Caco-2 (cell line): ENCODE data around the gene MTM1. TPM values are rescaled to one million over a fixed set of nuclear protein-coding genes. Genes with fewer than 3 reads are reported as not detected.

Experiments
- BruUV-seq: library from RNA; stranded (reverse); fragments of 400-500 nt; replicated peaks from 2 replicates; lab custom pipeline; 2021; lab: Mats Ljungman, UMichigan
- CTCF ChIA-PET: fragments of 300-600 bp; sonication (Branson Sonifier 250); formaldehyde crosslinking; loops from one replicate; lab custom pipeline; 2022; ENCODE audit warnings: antibody characterized with exemption; lab: Charles Lee
- POLR2A ChIA-PET: fragments of 300-600 bp; sonication (Branson Sonifier 250); formaldehyde crosslinking; loops from one replicate; lab custom pipeline; 2022; ENCODE audit warnings: antibody characterized with exemption; lab: Charles Lee
- DNase-seq, 2 experiments: peaks; one replicate each; pipeline versions ENCODE4 v3.0.0 to v3.0.0-alpha.2; 2020 to 2022
- H3K27me3 ChIP-seq: replicated peaks from 2 replicates; pipeline ENCODE4 v1.6.0; 2011; ENCODE audit warnings: low read length; ENCODE audit not compliant: control insufficient read depth, insufficient read depth
- H3K36me3 ChIP-seq: 2 replicates; pipeline ENCODE4 v1.5.1; 2011; ENCODE audit warnings: low read length; ENCODE audit not compliant: control insufficient read depth, insufficient read depth
- H3K4me1 ChIP-seq: fragments of 250-450 bp; sonication (Bioruptor Pico); 2 replicates; pipeline ENCODE4 v1.5.1; 2020; ENCODE audit warnings: mild to moderate bottlenecking
- H3K4me3 ChIP-seq: 2 replicates; pipeline ENCODE4 v1.5.1; 2011; ENCODE audit warnings: low read depth, mild to moderate bottlenecking, control low read depth, low read length
- H3K9me3 ChIP-seq: fragments of 250-450 bp; sonication (Bioruptor Pico); 2 replicates; pipeline ENCODE4 v1.5.1; 2020; ENCODE audit warnings: mild to moderate bottlenecking, moderate library complexity
- H3K27ac Mint-ChIP-seq: one replicate; pipeline ENCODE4 v1.8.0; 2022; ENCODE audit warnings: mixed read lengths; ENCODE audit not compliant: unreplicated experiment
- H3K27me3 Mint-ChIP-seq: one replicate; pipeline ENCODE4 v1.8.0; 2022; ENCODE audit warnings: mixed read lengths; ENCODE audit not compliant: insufficient read depth, unreplicated experiment
- H3K36me3 Mint-ChIP-seq: one replicate; pipeline ENCODE4 v1.8.0; 2022; ENCODE audit warnings: mild to moderate bottlenecking, mixed read lengths; ENCODE audit not compliant: insufficient read depth, unreplicated experiment
- H3K4me1 Mint-ChIP-seq: one replicate; pipeline ENCODE4 v1.8.0; 2022; ENCODE audit warnings: low read depth, mixed read lengths; ENCODE audit not compliant: unreplicated experiment
- H3K4me3 Mint-ChIP-seq: one replicate; pipeline ENCODE4 v1.8.0; 2022; ENCODE audit warnings: mild to moderate bottlenecking, moderate library complexity, mixed read lengths; ENCODE audit not compliant: unreplicated experiment
- H3K9me3 Mint-ChIP-seq: one replicate; pipeline ENCODE4 v1.8.0; 2022; ENCODE audit warnings: mixed read lengths; ENCODE audit not compliant: unreplicated experiment
- intact Hi-C: fragments of 100-400 bp; cut with micrococcal nuclease; formaldehyde crosslinking; loops from one replicate; pipeline ENCODE4 v1.10.0; 2022; ENCODE audit not compliant: unreplicated experiment
- total RNA-seq: library from RNA; stranded (reverse); gene quantifications from 2 replicates; pipeline ENCODE4 v1.2.3, GENCODE V29; 2022
- TF ChIP-seq, protein P1 (sequence below), 2 experiments: fragments of 200-600 bp in 1 of 2; IDR thresholded peaks; 1 replicate in 1 of 2; 2 replicates in 1 of 2; pipeline versions ENCODE4 v1.5.1 to v1.8.0; 2011 to 2022; ENCODE audit warnings: antibody characterized with exemption in 1 of 2, control low read depth in 1 of 2, inconsistent platforms in 1 of 2, low read depth in 1 of 2, low read length in 1 of 2, mild to moderate bottlenecking in 1 of 2, moderate library complexity in 1 of 2; ENCODE audit not compliant: insufficient read depth in 1 of 2, severe bottlenecking in 1 of 2, unreplicated experiment in 1 of 2

The MTM1 gene
- total RNA-seq, 1 experiment from 2014 or later: 9.7 TPM

DNA sequence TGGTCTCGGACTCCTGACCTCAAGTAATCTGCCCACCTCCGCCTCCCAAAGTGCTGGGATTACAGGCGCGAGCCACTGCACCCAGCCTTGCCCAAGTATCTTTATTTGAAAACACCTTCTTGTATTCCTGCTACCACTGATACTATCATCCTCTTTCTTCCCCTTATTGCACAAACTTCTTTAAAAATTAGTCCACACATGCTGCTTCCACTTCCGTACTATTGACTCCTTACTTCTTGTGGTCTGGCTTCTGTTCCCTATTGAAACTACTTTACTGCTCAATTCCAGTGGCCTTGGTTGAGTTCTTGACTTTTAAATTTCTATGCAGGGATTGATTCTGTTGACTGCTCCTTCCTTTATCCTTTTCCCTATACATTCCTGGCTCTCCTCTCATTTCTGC, 38.8 kb downstream of the MTM1 start:
- Mint-ChIP-seq H3K36me3 (peaks cover 1% of the 10 kb centered on the region), H3K27me3 (no peaks in the 10 kb centered on the region), H3K9me3 (no peaks in the 10 kb centered on the region), H3K4me1 (no peaks in the 10 kb centered on the region), H3K27ac (no peak overlapping the region), H3K4me3 (no peak overlapping the region)
- DNase-seq: no peak
- H3K9me3 ChIP-seq: no peaks in the 10 kb centered on the region
- no peaks in the 10 kb centered on the region for H3K4me1 ChIP-seq
- BruUV-seq: no TSS peak
- no peak overlapping the region for H3K4me3 ChIP-seq
- no peaks in the 10 kb centered on the region for H3K27me3 ChIP-seq
- POLR2A ChIA-PET: no interaction called here
- CTCF ChIA-PET: no interaction called here
- TF ChIP-seq, protein P1, sequence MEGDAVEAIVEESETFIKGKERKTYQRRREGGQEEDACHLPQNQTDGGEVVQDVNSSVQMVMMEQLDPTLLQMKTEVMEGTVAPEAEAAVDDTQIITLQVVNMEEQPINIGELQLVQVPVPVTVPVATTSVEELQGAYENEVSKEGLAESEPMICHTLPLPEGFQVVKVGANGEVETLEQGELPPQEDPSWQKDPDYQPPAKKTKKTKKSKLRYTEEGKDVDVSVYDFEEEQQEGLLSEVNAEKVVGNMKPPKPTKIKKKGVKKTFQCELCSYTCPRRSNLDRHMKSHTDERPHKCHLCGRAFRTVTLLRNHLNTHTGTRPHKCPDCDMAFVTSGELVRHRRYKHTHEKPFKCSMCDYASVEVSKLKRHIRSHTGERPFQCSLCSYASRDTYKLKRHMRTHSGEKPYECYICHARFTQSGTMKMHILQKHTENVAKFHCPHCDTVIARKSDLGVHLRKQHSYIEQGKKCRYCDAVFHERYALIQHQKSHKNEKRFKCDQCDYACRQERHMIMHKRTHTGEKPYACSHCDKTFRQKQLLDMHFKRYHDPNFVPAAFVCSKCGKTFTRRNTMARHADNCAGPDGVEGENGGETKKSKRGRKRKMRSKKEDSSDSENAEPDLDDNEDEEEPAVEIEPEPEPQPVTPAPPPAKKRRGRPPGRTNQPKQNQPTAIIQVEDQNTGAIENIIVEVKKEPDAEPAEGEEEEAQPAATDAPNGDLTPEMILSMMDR (IDR thresholded peaks at IDR 0.05; ENCODE audit: insufficient read depth in 1 of 2, low read depth in 1 of 2, low read length in 1 of 2, severe bottlenecking in 1 of 2, unreplicated experiment in 1 of 2): no peak
- intact Hi-C loops: no loop called here
- H3K36me3 ChIP-seq: no peaks in the 10 kb centered on the region

GRCh38 chrX:150610043-150610442, 41.6 kb downstream of the MTM1 start:
- no peaks in the 10 kb centered on the region for H3K27me3 Mint-ChIP-seq

DNA sequence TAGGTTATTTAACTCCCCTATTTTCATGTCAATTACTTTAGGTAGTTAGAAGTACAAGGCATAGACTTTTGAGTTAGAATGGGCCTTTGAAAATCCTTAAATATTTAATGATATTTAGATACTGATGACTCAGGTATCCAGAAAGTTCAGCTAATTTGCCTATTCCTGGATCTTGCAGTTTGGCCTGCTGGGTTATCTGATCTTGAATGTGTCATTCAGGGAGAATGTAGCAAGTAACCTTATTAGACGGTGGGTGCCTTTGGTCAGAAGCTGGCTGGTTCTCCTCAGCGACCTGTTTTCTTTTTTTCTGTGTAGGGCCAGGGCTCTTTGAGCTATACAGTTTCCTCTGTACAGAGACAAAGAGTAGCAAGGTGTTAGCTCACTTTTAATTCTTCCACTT, 42.0 kb downstream of the MTM1 start:
- peaks cover 4% of the 10 kb centered on the region for H3K36me3 Mint-ChIP-seq
- DNase-seq: no peak
- intact Hi-C loops: no loop called here
- ChIA-PET POLR2A (no interaction called here), CTCF (interaction anchor here (0.5 kb wide), 1 partner anchor 86 kb away, joined by 4 read pairs; no protein-coding TSS in a partner anchor)
- no peaks in the 10 kb centered on the region for H3K9me3 Mint-ChIP-seq
- Histone ChIP-seq H3K4me1 (no peaks in the 10 kb centered on the region), H3K27me3 (no peaks in the 10 kb centered on the region), H3K4me3 (no peak overlapping the region), H3K9me3 (no peaks in the 10 kb centered on the region), H3K36me3 (no peaks in the 10 kb centered on the region)
- no TSS peak for BruUV-seq
- TF ChIP-seq, protein P1 (IDR thresholded peaks at IDR 0.05; ENCODE audit: insufficient read depth in 1 of 2, low read depth in 1 of 2, low read length in 1 of 2, severe bottlenecking in 1 of 2, unreplicated experiment in 1 of 2): no peak
- no peak overlapping the region for H3K4me3 Mint-ChIP-seq
- H3K27ac Mint-ChIP-seq: no peak overlapping the region
- H3K4me1 Mint-ChIP-seq: no peaks in the 10 kb centered on the region
- no peaks in the 10 kb centered on the region for H3K27me3 Mint-ChIP-seq

More at GRCh38 chrX:150610043-150610442, 41.6 kb downstream of the MTM1 start:
- Mint-ChIP-seq H3K36me3 (peaks cover 4% of the 10 kb centered on the region), H3K27ac (no peak overlapping the region), H3K4me1 (no peaks in the 10 kb centered on the region), H3K9me3 (no peaks in the 10 kb centered on the region), H3K4me3 (no peak overlapping the region)
- DNase-seq: no peak
- no peak overlapping the region for H3K4me3 ChIP-seq
- H3K27me3 ChIP-seq: no peaks in the 10 kb centered on the region
- no peaks in the 10 kb centered on the region for H3K36me3 ChIP-seq
- TF ChIP-seq, protein P1 (IDR thresholded peaks at IDR 0.05; ENCODE audit: insufficient read depth in 1 of 2, low read depth in 1 of 2, low read length in 1 of 2, severe bottlenecking in 1 of 2, unreplicated experiment in 1 of 2): no peak
- ChIA-PET POLR2A (no interaction called here), CTCF (interaction anchor here (0.5 kb wide), 1 partner anchor 86 kb away, joined by 4 read pairs; no protein-coding TSS in a partner anchor)
- no TSS peak for BruUV-seq
- intact Hi-C loops: no loop called here
- no peaks in the 10 kb centered on the region for H3K4me1 ChIP-seq
- H3K9me3 ChIP-seq: no peaks in the 10 kb centered on the region
